Stimulated activated CD4-positive, alpha-beta T cell treated with anti-CD3 and anti-CD28 coated beads, Interleukin-2, amount 100 ng/mL, for 24 hours (primary cell): Measurements from ENCODE around the gene MFSD8.
"Not testable (repeated sequence)": the region's sequence is repeated elsewhere in the genome, so short reads cannot be mapped to it uniquely, and the experiment has no call there.

Source experiments
- DNase-seq, 2 donors: peaks; one replicate each; pipeline ENCODE4 v3.0.0-alpha.2; 2020

MFSD8 gene, protein sequence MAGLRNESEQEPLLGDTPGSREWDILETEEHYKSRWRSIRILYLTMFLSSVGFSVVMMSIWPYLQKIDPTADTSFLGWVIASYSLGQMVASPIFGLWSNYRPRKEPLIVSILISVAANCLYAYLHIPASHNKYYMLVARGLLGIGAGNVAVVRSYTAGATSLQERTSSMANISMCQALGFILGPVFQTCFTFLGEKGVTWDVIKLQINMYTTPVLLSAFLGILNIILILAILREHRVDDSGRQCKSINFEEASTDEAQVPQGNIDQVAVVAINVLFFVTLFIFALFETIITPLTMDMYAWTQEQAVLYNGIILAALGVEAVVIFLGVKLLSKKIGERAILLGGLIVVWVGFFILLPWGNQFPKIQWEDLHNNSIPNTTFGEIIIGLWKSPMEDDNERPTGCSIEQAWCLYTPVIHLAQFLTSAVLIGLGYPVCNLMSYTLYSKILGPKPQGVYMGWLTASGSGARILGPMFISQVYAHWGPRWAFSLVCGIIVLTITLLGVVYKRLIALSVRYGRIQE

DNA sequence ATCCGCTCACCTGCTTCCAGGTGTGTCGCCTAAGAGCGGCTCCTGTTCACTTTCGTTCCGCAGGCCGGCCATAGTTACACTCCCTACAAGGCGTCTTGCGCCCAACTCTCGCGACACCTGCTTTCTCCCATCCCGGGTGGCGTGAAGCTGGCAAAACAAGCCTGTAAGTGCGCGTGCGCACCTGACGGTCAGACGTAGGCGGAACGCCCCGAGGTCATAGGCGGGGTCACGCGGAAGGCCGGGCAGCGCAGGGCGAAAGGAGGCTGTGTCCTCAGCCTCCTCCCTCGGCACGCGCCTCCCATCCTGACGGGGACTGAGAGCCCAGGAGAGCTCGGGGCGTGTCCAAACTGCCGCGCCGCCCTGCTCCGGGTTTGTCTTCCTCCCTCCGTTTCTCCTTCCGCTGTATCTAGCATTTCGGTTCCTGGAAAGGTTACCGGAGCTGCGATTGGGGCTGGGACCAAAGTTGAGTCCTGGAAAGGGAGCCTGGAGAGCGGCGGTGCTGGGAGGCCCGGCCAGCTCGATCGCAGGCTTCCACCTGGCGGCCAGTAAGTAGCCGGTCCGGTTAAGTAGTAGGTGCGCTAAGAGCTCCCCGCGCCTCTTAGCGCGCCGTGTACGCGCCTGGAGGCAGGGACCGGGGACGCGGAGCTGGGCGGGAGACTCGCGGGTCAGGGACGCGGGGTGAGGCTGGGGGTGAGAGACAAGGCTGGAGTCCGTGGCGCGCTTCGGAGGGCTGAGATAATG is at the start of gene MFSD8, which contains the start of gene ABHD18:
MFSD8 (minus strand) TSS at position 112 of the 741 bp plus-strand sequence; CDS start at position 72, 40 bp downstream.
ABHD18 (plus strand) TSS at position 345 of the 741 bp plus-strand sequence. CDS start 17,550 bp downstream, outside the sequence.
- peak; percentile 98 to 99 for DNase-seq

DNA sequence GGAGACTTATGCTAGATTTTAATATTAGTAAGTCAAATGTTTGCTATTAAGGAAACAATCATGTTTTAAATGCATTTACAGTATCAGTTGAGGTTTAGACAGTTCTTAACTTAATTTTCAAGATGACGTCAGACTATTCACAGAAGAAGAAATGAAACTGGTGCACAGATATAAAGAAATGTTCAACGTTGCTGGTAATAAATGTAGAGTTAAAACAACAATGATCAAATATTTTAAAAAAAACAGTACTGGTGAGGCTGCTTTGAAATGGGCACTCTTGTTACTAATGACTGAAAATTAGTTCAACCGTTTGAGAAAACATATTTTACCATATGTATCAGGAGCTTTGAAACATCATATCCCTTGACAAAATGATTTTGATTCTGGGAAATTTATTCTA is 44.5 kb upstream of the MFSD8 start:
- DNase-seq = no peak

DNA sequence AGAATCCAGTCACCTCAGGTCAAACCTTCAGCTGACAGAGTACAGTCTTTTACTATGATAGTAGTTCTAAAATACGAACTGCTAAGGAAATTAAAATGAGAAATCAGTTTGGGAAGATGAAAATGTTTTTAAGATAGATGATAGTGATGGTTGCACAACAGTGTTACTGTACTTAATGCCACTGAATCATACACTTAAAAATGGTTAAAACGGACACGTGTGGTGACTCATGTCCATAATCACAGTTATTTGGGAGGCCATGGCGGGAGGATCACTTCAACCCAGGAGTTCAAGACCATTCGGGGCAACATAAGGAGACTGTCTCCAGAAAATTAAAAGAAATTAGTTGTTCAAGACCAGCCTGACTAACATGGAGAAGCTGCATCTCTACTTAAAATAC is 41.6 kb upstream of the MFSD8 start:
- no peak for DNase-seq

DNA sequence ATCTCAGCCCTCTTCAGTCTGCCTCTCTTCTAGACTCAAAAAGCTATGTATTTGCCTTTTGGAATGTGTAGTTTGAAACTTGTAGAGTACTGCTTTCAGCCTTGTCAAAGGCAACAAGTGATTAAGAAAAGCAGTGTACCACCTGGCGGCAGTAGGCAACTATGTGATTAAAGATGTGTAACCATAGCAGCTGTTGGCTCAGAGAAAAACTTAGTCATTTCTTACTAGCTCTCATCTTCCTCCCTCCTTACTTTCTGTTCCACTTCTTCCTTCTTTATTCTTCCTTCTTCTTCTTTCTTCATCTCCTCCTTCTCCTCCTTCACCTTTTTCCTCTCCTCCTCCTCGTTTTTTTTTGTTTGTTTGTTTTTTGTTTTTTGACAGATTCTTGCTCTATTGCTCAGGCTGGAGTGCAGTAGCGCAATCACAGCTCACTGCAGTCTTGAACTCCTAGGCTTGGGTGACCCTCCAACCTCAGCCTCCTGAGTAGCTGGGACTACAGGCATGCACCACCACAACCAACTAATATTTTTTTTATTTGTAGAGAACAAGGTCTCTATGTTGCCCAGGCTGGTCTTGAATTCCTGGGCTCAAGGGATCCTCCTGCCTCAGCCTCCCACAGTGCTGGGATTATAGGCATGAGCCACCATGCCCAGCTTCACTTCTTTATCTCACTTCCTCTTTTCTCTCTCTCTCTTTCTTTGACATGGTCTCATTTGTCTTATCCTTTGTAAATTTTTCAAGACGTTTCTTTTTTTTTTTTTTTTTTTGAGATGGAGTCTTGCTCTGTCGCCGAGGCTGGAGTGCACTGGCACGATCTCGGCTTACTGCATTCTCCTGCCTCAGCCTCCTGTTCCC is 32.8 kb upstream of the MFSD8 start:
- peak in 1 of 2 donors; percentile 11 for DNase-seq

DNA sequence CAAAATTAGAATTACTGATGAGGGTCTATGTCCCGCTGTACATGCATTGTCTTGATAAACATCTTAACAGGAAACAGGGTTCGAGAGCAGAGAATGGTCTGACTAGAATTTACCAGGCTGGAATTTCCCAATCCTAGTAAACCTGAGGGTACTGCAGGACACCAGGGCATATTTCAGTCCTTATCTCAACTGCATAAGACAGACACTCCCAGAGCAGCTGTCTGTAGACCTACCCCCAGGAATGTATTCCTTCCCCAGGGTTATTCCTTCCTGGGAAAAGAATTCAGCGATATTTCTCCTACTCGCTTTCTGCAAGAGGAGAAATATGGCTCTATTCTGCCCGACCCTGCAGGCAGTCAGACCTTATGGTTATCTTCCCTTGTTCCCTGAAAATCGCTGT is 31.5 kb upstream of the MFSD8 start:
- not testable (repeated sequence) for DNase-seq

DNA sequence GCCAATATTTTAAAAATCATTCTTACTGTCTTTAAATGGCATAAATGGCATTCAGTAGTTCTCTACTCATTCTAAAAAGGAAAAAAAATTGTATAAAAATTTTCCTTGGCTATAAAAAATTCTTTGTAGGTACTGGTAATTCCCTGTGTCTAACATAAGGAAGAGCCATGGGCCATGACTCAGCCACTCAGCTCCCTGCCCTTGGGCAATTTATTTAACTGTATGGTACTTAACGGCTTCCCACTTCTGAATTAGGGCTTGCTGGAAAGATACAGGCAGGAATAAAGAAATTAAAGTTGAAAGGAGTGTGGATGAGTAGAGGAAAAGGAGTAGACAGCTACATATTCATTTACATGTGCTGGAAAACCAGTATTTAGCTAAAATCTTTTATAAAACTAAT is 30.8 kb upstream of the MFSD8 start:
- no peak for DNase-seq

DNA sequence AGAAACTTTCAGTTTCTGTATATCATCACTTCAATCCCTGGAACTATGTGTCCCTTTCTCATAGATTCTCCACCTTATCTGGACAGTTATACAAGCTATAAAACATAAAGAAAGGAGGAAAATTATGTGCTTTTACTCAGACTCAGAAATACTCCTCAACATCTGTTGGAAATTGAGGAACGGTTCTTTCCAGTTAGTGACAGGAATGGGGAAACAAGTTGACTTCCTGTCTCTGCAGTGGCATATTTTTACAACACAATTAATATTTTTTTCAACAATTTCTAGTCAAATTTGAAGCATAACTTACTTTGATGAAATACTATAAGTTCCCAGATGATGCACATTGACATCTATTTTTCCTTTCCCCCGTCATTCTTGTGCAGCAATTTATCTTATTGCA is 28.2 kb upstream of the MFSD8 start:
- DNase-seq = no peak

DNA sequence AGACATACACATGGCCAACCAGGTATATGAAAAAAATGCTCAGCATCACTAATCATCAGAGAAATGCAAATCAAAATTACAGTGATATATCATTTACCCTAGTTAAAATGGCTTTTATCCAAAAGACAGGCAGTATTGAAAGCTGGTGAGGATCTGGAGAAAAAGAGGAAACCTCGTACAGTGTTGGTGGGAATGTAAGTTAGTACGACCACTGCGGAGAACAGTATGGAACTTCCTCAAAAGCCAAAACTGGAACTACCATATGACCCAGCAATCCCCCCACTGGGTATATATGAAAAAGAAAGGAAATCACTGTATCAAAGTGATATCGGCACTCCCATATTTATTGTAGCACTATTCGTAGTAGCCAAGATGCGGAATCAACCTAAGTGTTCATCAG is 23.7 kb upstream of the MFSD8 start:
- no peak for DNase-seq

DNA sequence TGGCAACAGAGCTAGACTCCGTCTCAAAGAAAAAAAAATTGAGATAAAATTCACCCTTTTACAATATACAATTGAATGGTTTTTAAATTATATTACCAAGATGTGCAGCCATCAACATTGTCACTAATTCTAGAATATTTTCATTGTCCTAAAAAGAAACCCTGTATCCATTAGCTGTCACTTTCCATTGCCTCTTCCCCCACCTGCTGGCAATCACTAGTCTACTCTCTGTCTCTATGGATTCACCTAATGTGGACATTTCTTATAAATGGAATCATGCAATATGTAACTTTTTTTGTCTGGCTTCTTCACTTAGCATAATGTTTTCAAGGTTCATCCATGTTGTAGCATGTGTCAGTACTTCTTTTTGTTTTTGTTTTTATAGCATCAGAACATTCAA is 21.0 kb upstream of the MFSD8 start:
- no peak for DNase-seq

DNA sequence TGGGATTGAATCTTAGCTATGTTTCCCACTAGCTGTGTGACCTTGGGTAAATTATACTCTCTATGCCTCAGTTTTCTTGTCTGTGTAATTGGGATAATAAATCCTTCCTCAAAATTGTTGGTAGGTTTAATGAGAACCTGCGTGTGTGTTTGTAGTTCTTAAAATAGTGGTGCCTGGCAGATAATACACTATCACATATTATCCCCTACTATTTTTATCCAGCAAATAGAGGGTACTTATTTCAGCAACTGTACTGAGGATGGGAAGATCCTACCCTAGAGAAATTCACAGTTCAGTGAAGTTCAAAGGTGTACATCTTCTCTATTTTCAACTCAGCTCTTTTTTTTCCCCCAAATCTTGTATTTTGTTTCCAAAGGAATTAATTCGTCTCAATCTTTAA is 17.5 kb upstream of the MFSD8 start:
- DNase-seq = no peak

DNA sequence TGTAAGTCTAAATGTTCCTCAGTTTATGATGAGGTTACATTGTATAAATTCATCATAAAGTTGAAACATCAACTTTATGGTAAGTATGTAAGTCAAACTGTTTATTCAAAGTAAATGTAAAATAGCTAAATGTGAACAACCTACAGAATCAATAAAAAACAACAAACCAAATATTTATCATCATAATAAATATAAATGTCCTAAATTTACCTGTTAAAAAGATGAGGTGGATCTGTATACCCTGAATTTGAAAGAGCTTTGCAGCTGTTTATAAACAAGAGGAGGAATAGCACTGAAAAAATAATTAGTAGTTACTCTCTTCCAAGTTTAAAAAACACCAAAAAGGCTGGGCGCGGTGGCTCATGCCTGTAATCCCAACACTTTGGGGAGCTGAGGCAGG is 14.0 kb upstream of the MFSD8 start:
- DNase-seq = no peak

DNA sequence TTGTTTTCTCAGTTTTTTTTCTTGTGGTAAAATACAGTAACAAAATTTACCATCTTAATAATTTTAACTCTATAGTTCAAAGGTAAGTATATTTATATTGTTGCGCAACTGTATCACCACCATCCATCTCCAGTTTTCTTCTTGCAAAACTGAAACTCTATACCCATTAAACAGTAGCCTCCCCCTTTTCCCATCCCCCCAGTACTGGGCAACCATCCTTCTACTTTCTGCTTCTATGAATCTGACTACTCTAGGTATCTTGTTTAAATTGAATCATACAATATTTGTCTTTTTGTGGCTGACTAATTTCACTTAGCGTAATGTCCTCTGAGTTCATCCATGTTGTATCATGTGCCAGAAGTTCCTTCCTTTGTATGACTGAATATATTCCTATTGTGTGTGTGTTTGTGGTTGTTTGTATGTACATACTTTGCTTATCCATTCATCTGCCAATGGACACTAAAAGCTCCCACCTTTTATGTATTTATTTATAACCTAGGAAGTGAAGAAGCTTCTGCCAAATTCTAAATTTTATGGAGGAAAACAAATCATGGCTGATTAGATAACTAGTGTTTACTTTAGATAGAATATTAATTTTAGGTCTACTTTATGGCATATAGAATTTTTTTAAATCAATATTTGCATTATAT is 10.3 kb upstream of the MFSD8 start:
- no peak for DNase-seq

DNA sequence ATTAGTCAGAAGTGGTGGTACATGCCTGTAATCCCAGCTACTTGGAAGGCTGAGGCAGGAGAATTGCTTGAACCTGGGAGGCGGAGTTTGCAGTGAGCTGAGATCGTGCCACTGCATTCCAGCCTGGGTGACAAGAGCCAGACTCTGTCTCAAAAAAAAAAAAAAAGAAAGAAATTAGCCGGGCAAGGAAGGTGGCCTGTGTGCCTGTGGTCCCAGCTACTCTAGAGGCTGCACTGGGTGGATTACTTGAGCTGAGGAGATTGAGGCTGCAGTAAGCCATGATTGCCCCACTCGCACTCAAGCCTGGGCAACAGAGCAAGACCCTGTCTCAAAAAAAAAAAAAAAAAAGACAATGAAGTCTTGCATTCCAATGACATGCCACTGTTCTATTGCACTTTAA is 6.0 kb upstream of the MFSD8 start:
- not testable (repeated sequence) for DNase-seq

DNA sequence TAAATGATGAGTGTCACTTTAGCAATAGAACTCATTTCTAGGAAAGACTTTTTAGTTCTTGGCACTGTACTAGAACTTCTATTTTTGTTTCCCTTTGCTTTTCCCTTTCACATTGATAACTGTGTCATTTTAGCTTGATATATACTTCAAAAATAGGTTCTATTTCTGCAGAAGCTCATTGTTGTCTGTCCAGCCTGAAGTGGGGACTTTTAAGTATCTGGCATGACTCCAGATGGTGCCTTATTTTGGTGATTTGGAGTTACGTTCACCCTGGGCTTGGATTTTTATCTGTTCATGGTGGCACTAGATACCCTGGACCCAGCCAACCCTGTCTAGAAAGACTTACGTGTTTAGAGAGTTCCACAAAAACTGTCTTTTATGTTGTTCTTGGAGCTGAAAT is 3.6 kb upstream of the MFSD8 start:
- DNase-seq = no peak

DNA sequence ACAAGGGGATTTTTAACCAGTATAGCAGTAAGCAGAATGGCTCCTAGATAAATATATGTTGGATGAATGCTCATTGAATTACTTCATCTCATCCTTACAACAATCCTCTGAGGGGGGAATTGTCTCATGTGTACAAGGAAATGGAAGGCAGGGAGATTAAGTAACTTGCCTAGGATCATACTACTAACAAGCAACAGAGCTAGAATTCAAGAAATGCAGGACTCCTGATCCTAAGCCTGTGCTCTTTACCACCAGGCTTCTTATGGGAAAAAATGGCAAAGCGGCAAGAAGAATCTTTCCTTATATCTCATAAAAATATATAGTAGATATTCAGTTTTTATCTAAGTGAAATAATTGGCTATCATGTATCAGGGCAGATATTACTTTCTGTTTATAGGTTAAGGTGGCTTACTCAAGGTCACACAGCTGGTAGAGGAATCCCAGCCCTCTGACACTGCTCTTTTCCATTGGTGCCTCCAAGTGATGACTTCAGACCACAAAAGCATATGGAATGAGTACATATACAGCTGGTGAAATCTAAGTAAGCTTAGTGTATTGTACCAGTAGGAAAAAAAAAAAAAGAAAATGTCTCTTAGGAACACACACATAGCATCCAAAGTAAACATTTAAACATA is 2.3 kb upstream of the MFSD8 start:
- no peak for DNase-seq

DNA sequence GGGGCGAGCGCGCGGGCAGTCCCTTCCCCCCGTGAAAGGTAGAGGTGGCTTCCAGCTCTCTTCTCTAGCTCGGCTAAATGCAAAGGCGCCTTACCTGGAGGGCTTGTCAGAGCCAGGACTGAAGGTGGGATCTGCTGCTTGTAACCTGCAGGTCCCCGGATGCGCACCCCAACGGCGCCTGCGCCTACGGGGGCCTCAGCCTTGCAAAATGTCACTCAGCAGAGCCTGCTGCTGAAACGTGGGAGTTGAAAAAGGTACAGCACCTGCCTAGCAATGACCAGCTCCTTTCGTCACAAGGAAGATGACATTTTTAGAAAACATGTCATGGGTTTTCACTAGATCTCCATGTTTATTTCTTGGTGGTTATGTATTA is 816 bp upstream of the MFSD8 start:
- peak; percentile 72 to 73 for DNase-seq

DNA sequence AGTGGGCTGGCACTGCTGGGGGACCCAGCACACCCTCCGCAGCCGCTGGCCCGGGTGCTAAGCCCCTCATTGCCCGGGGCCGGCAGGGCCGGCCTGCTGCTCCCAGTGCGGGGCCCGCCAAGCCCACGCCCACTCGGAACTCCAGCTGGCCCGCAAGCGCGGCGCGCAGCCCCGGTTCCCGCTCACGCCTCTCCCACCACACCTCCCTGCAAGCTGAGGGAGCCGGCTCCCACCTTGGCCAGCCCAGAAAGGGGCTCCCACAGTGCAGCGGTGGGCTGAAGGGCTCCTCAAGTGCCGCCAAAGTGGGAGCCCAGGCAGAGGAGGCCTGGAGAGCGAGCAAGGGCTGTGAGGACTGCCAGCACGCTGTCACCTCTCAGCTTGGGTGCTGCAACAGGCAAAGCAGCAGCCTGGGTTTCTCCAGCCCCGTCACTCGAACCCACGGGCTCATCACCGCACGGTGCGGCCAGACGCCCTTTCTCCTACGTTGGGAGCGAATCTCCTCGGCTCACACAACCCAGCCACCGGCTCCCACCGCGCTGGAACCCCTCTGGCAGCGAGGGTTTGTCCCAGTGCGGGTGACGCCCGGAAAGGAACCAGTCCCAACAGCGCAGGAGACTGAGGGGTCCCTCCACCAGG is 429 bp downstream of the MFSD8 start:
- peak in 1 of 2 donors; percentile 37 for DNase-seq

DNA sequence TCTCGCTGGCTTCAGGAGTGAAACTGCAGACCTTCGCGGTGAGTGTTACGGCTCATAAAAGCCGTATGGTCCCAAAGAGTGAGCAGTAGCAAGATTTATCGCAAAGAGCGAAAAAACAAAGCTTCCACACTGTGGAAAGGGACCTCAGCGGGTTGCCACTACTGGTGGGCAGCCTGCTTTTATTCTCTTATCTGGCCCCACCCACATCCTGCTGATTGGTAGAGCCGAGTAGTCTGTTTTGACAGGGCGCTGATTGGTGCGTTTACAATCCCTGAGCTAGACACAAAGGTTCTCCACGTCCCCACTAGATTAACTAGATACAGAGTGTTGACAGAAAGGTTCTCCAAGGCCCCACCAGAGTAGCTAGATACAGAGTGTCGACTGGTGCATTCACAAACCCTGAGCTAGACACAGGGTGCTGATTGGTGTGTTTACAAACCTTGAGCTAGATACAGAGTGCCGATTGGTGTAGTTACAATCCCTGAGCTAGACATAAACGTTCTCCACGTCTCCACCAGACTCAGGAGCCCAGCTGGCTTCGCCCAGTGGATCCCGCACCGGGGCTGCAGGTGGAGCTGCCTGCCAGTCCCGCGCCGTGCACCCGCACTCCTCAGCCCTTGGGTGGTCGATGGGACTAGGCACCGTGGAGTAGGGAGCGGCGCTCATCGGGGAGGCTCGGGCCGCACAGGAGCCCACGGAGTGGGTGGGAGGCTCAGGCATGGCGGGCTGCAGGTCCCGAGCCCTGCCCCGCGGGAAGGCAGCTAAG is 1.2 kb downstream of the MFSD8 start:
- DNase-seq = not testable (repeated sequence)

DNA sequence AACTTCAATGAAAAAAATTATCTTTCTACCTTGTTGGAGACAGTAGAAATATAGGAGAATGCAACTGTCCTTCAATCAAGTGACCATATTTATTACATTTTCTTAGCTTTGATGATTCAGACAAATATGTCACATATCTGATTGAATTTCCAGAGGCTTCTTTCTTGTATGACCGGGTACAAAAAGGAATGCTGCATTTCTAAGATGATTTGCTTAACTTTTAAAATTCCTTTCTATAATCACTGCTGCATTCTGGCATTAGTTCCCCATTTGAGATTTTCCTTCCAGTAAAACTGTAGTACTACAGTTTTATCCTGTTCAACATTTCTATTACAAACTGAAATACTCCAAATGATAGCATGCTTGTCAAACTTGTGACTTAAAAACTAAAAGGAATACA is 5.2 kb downstream of the MFSD8 start:
- DNase-seq = no peak

DNA sequence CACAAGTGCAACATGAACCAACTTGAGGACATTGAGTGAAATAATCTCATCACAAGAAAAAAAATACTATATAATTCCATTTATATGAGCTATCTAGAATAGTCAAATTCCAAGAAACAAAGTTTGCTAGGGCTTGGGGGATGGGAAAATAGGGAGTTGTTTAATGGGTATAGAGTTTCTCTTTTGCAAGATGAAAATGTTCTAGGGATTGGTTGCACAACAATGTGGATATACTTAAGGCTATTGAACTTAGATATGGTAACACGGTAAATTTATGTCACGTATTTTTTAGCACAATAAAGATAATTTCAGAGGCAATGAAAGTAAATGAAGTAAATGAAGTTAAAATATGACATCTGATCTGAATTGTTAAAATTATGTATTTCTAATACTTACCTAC is 7.9 kb downstream of the MFSD8 start:
- DNase-seq = no peak

DNA sequence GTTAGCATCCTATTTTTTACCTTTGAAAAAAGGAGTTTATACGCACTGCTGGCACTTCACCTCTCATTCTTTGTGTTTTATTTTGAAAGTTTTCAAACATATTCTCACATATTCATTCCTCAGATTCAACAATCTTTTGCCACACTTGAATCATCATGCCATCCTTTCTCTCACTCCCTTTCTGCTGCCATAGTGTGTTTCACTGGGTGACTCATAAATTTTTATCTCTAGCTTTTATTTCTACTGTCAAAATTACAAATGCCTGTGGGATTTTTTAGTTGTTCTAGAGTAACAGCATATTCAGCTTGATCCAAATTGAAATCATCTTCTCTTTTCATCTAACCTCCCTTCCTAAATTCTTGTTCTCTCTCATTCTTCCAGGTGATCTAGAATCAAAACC is 28.0 kb downstream of the MFSD8 start:
- no peak for DNase-seq
